Activated CD8-positive, alpha-beta T cell treated with anti-CD3 and anti-CD28 coated beads for 36 hours (primary cell): ENCODE measurements around the gene TMEM91. TPM values are rescaled to one million over a fixed set of nuclear protein-coding genes. Genes with fewer than 3 reads are reported as not detected.
"Not testable (repeated sequence)": the region's sequence is repeated elsewhere in the genome, so short reads cannot be mapped to it uniquely, and the experiment has no call there.

ENCODE experiments used
- ATAC-seq: fragments of 200-7000 bp; cut with Tn5 transposase; one replicate; pipeline ENCODE4 v1.10.0; 2021; ENCODE audit warnings: mild to moderate bottlenecking, moderate library complexity
- CTCF ChIA-PET: fragments of 350-600 bp; sonication (Branson Sonifier 250); formaldehyde crosslinking; loops from one replicate; lab custom pipeline; 2021; ENCODE audit warnings: antibody characterized with exemption; lab: Charles Lee
- POLR2A ChIA-PET: fragments of 350-600 bp; sonication (Branson Sonifier 250); formaldehyde crosslinking; loops from one replicate; lab custom pipeline; 2021; ENCODE audit warnings: antibody characterized with exemption; lab: Charles Lee
- DNase-seq: peaks from one replicate; pipeline ENCODE4 v3.0.0-alpha.2; 2020
- H3K27ac Mint-ChIP-seq: one replicate; pipeline ENCODE4 v1.8.0; 2021; ENCODE audit warnings: mild to moderate bottlenecking, mixed read lengths
- H3K27me3 Mint-ChIP-seq: one replicate; pipeline ENCODE4 v1.8.0; 2021; ENCODE audit warnings: mixed read lengths
- H3K36me3 Mint-ChIP-seq: one replicate; pipeline ENCODE4 v1.8.0; 2021; ENCODE audit warnings: low read depth, mixed read lengths
- H3K4me1 Mint-ChIP-seq: one replicate; pipeline ENCODE4 v1.8.0; 2021; ENCODE audit warnings: low read depth, mixed read lengths
- H3K4me3 Mint-ChIP-seq: one replicate; pipeline ENCODE4 v1.8.0; 2021; ENCODE audit warnings: mild to moderate bottlenecking, moderate library complexity, mixed read lengths
- H3K9me3 Mint-ChIP-seq: one replicate; pipeline ENCODE4 v1.8.0; 2021; ENCODE audit warnings: mixed read lengths
- CTCF ChIP-seq: fragments of 200-600 bp; IDR thresholded peaks from one replicate; pipeline ENCODE4 v1.8.0; 2022; ENCODE audit warnings: antibody characterized with exemption, mild to moderate bottlenecking
- intact Hi-C: fragments of 100-400 bp; cut with micrococcal nuclease; formaldehyde crosslinking; loops from one replicate; pipeline ENCODE4 v1.10.0; 2022
- total RNA-seq, 2 experiments: library from RNA; stranded (reverse); gene quantifications; one replicate each; pipeline ENCODE4 v1.2.3, GENCODE V29; 2021

Gene TMEM91
- total RNA-seq, 2 experiments from 2014 or later = 8.9 to 9.1 TPM

- ATAC-seq (no peak), DNase-seq (no peak)
- Mint-ChIP-seq H3K4me1 (peaks cover 15% of the 10 kb centered on the region), H3K9me3 (no peaks in the 10 kb centered on the region), H3K27me3 (no peaks in the 10 kb centered on the region), H3K4me3 (no peak overlapping the region), H3K27ac (no peak overlapping the region), H3K36me3 (peaks cover 2% of the 10 kb centered on the region)
- ChIA-PET CTCF (no interaction called here), POLR2A (no interaction called here)
- TF ChIP-seq CTCF = no peak
- intact Hi-C loops = no loop called here
Observed at GRCh38 chr19:41367848-41368301, 8.5 kb upstream of the TMEM91 start.

DNA sequence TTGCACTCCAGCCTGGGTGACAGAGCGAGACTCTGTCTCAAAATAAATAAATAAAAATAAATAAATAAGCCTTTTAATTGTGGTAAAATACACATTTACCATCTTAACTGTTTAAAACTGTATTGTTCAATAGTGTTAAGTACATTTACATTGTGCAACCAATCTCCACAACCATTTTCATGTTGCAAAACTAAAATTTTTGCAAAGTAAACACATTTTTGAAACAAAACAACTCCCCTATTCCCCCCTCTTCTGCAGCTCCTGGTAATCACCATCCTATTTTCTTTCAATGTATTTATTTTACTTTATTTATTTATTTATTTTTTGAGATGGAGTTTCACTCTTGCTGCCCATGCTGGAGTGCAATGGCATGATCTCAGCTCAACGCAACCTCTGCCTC lies 6.6 kb upstream of the TMEM91 start:
- no peak for TF ChIP-seq CTCF
- Mint-ChIP-seq H3K36me3 (no peaks in the 10 kb centered on the region), H3K9me3 (no peaks in the 10 kb centered on the region), H3K4me1 (peaks cover 7% of the 10 kb centered on the region), H3K4me3 (no peak overlapping the region), H3K27ac (no peak overlapping the region), H3K27me3 (no peaks in the 10 kb centered on the region)
- intact Hi-C loops = no loop called here
- DNase-seq (no peak), ATAC-seq (no peak)
- CTCF ChIA-PET = interaction anchor here (1.0 to 1.2 kb wide), 2 partner anchors 8 to 13 kb away, joined by 3 read pairs; no protein-coding TSS in a partner anchor
- POLR2A ChIA-PET = interaction anchor here (1.0 kb wide), 1 partner anchor 17 kb away, joined by 3 read pairs; no protein-coding TSS in a partner anchor

- CTCF ChIA-PET, H3K36me3 Mint-ChIP-seq, H3K9me3 Mint-ChIP-seq, intact Hi-C loops, POLR2A ChIA-PET, H3K27ac Mint-ChIP-seq, DNase-seq, H3K4me3 Mint-ChIP-seq, H3K4me1 Mint-ChIP-seq, ATAC-seq, H3K27me3 Mint-ChIP-seq: not testable (repeated sequence)
Observed at GRCh38 chr19:41371119-41371518, 5.2 kb upstream of the TMEM91 start.

- ATAC-seq (no peak), DNase-seq (no peak)
- intact Hi-C loops = no loop called here
- H3K36me3 Mint-ChIP-seq = no peaks in the 10 kb centered on the region
- H3K27ac Mint-ChIP-seq = no peak overlapping the region
- no peak for TF ChIP-seq CTCF
- ChIA-PET POLR2A (no interaction called here), CTCF (no interaction called here)
- peaks cover 9% of the 10 kb centered on the region for H3K4me1 Mint-ChIP-seq
- no peak overlapping the region for H3K4me3 Mint-ChIP-seq
- no peaks in the 10 kb centered on the region for H3K9me3 Mint-ChIP-seq
- no peaks in the 10 kb centered on the region for H3K27me3 Mint-ChIP-seq
Observed at GRCh38 chr19:41371541-41371940, 4.8 kb upstream of the TMEM91 start.

- CTCF ChIA-PET = interaction anchor here (1.2 to 1.5 kb wide), 3 partner anchors 9 to 198 kb away, joined by 3 to 5 read pairs (median 3); partner anchors contain the start of gene B9D2
- H3K4me3 Mint-ChIP-seq = no peak overlapping the region
- H3K27me3 Mint-ChIP-seq = no peaks in the 10 kb centered on the region
- TF ChIP-seq CTCF = no peak
- ATAC-seq = no peak
- POLR2A ChIA-PET = interaction anchor here (0.7 kb wide), 1 partner anchor 593 kb away, joined by 3 read pairs; no protein-coding TSS in a partner anchor
- H3K36me3 Mint-ChIP-seq = peaks cover 2% of the 10 kb centered on the region
- no peaks in the 10 kb centered on the region for H3K9me3 Mint-ChIP-seq
- intact Hi-C loops = no loop called here
- peaks cover 17% of the 10 kb centered on the region for H3K4me1 Mint-ChIP-seq
- H3K27ac Mint-ChIP-seq = no peak overlapping the region
- DNase-seq = no peak
Observed at GRCh38 chr19:41372501-41372900, 3.8 kb upstream of the TMEM91 start.
